Fibroblast of skin of scalp (primary cell): ENCODE data around the gene RPUSD4.

ENCODE experiments used
- DNase-seq: peaks from one replicate; pipeline ENCODE4 v3.0.0-alpha.2; 2013

Gene RPUSD4

DNA sequence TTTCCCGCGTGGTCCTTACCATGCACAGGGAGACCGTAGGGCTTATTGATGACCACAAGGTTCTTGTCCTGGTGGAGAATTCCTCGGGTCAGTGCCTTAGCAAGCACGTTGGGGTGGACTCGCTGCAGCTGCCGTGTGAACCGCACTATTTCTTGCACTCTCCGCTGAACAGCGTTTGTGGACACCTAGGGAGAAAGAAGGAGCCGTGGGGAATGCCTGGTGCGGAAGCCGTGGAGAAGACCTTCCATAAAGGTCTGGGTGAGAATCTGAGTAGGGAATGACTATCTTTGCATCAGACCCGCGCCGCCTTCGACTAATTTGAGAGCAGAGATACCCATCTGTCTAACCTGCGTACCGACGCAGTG lies 597 bp downstream of the RPUSD4 start:
- DNase-seq, result no peak

DNA sequence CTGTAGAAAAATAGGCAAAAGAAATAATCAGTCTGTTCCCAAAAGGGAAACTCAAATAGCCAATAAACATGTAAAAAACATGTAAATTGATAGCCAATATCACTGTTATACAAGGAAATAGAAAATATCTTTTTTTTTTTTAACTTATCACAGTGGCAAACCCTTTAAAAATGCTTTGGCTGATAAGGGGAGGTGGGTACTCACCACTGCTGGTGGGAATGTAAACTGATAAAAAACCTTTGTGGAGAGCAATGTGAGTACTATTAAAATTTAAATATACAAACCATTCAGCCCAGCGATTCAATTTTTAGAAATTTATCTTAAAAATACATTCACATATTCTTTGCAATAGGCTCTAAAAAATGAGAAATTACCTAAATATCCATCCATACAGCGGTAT lies 3.6 kb downstream of the RPUSD4 start:
- no peak for DNase-seq

GRCh38 chr11:126205359-126205758 lies 6.1 kb downstream of the RPUSD4 start:
- no peak for DNase-seq

DNA sequence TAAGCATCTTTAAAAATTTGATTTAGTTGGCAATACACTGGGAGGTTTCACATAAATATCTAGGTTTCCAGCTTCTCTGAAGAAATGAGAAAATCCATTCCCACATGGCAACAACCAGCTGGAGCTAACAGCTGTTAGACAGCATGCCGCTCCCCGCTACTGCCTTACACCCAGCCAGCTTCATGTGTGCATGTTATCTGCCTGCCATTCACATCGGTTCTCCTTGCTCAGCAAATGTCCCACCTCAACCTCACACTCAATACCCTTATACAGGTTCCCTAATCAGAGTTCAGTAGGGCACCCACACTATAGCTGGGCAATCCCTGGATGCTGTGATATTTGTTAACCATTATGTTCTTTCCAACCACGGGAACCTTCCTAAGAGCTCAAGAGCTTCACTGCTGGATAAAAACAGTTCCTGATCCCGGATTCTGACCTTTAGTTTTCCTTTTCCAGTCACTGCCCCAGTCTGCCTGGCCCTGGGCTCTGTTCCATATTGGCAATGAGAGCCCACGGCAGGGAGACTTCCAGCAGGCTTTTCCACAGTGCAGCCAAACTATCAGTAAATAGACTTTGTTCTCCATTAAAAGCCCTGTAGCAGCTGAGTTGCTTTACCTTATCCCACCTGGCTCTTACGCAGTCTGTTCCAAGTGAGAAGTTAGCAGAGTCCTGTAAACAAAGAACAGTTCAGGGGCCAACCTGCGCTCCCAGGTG lies 8.6 kb downstream of the RPUSD4 start:
- no peak for DNase-seq

DNA sequence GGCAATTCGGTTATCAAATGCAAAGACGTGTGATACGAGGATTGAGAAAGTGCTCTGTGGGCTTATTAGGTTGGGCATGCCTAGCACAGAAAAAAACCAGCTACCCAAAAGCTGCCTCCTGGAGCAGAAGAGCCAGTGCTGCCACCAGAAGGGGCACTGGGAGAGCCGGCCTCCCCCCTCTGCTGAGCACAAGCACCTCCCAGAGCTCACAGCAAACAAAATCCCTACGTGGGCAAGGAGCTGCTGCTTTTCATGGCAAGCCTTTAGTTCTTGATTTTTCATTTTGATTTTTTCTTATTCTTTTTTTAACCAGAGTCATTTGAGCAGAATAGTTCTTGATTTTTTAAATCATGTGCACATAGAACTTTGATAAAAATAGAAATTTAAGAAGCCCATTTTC lies 12.8 kb downstream of the RPUSD4 start:
- DNase-seq, result no peak

DNA sequence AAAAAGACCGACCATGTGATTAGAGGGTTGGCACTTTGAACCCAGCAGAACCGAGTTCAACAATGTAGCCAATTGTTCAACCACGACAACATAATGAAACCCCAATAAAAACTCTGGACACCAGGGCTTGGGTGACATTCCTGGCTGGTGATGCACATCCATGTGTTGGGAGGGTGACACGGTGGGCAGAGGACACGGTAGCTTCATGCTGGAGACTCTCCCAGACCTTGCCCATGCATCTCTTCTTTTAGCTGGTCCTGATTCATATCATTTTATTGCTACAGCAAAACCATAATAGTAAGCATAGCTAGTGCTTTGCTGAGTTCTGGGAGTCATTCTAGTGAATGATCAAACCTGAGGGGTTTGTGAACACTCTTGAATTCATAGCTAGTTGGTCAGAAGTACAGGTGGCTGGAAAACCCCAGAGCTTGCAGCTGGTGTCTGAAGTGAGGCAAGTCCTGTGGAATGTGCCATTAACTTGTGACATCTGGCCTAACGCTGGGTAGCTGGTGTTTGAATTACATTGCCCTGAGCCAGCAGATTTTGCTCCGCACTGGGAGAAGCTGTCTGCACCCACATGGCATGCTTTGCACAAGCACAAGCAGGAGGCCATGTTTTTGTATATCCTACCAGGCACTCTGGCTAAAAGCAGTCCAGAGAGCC lies 14.0 kb downstream of the RPUSD4 start:
- no peak for DNase-seq

DNA sequence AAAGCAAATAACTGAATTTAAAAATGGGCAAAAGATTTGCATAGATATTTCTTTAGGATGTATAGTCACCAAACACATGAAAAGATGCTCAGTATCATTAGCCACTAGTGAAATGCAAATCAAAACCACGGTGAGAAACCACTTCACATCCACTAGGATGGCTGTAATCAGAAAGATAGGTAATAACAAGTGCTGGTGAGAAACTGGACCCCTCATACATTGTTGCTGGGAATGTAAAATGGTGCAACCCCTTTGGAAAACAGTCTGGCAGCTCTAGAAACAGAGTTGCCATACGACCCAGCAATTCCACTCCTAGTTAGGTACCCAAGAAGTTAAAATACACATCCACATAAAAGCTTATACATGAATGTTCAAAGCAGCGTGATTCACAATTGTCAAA lies 16.3 kb downstream of the RPUSD4 start:
- no peak for DNase-seq

GRCh38 chr11:126194121-126194543 lies 17.3 kb downstream of the RPUSD4 start:
- peak; percentile 50 for DNase-seq

DNA sequence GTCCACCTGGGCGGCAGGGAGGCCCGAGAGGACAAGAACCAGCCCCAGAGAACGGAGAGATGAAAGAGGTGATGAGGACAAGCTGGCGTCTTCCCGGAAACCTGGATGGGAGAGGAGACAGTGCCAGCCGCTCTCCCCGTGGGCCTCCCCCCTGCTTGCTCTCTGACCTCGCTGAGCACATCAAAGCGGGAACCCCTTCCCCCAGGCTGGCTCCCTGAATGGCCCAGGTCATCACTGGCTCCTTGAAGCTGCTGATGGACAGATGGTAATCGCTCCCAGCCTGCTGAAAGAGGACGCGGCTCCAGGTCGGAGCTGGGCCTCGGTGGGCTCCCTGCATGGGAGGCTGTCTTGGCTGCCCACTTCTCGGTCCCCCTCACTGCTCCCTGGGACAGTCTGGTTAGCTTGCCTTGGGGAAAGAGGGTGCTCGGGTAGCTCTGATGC lies 18.4 kb downstream of the RPUSD4 start:
- DNase-seq, result no peak

- DNase-seq, result no peak
Measured at GRCh38 chr11:126192361-126192760, 19.1 kb downstream of the RPUSD4 start.

DNA sequence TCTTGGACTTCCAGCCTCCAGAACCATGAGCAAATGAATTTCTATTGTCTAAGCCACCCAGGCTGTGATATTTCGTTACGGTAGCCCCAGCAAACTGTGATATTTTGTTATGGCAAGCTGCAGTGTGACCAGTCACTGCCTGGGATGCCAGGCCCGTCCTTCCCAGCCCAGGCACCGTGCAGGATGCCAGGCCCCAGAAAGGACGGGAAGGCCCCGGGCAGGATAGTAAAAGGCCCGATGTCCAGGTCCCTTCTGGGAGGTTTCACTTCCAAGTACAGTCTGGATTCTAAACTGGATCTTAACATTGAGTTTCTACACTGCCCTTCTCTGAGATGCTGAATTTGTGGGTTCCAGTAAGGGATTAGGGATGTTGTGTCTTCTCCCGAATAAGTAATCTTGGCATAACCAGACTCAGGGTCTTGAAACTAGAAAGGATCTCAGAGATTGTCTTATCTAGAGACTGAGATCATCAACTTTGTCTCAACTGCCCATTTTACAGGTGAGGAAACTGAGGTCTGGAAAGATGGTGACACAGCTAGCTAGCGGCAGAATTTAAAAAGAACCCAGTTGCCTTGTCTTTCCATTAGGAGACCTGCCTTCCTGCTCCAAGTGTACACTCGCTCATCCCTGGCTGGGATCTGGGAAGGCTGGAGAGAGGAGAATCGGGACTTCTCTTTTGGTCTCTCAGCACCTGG lies 19.9 kb downstream of the RPUSD4 start:
- DNase-seq, result no peak

DNA sequence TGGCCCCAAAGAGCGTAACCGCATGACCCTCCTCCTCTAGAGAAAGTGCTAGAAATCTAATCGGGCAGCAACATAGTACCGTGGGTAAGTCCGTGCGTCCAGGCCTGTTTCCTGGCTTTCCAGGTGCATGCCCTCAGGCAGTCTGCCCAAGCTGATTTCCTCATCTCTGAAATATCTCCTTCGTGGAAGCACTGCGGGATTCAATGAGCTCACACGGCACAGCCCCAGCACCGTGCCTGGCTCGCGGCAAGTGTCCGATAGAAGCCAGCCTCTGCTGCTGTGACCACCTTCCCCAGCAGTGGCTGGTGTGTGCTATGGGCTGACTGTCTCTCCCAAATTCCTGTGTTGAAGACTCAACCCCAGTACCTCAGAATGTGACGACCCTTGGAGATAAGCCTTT lies 20.7 kb downstream of the RPUSD4 start:
- no peak for DNase-seq

GRCh38 chr11:126189109-126189929 lies 22.1 kb downstream of the RPUSD4 start:
- DNase-seq, result no peak

- DNase-seq, result no peak
Measured at GRCh38 chr11:126188332-126189108, 22.9 kb downstream of the RPUSD4 start.

GRCh38 chr11:126186708-126187529 lies 24.5 kb downstream of the RPUSD4 start:
- DNase-seq, result no peak

- no peak for DNase-seq
Measured at GRCh38 chr11:126186025-126186698, 25.3 kb downstream of the RPUSD4 start.

GRCh38 chr11:126185259-126186024 lies 26.0 kb downstream of the RPUSD4 start:
- DNase-seq, result no peak

DNA sequence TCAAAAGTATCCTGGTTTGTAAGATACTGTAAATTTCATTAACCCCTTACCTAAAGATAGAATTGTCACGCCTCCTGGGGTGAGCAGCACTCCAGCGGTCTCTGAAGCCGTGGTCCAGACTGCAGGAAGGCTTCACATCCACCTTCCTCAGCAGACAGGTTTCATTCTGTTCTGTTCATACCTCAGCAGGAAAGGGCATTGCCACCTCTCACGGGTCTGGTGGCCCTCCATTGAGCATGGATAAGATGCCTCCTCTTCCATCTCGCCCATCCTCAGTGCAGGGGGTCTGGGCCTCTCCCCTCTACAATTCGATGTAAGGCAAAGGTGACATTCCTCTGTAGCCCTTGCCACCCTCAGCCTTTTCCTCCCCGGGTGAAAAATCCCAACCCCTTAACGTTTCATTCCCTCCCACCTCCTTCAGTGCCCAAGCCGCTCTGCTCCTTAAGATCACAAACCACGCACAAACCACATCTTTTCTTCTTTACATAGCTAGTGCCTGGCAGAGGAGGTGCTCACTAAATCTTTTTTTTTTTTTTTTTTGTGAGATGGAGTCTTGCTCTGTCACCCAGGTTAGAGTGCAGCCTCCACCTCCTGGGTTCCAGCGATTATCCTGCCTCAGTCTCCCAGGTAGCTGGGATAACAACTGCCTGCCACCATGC lies 28.5 kb downstream of the RPUSD4 start:
- no peak for DNase-seq
